IPS-15b (cell line): ENCODE results near the gene SMARCA4.

Source experiments
- H3K27me3 ChIP-seq: one replicate; pipeline ENCODE4 v1.6.1; 2013; ENCODE audit warnings: low read length; ENCODE audit not compliant: control insufficient read depth, insufficient read depth
- H3K36me3 ChIP-seq: one replicate; pipeline ENCODE4 v1.6.1; 2013; ENCODE audit warnings: low read length; ENCODE audit not compliant: control insufficient read depth, insufficient read depth
- H3K4me1 ChIP-seq: one replicate; pipeline ENCODE4 v1.6.1; 2013; ENCODE audit warnings: mild to moderate bottlenecking, low read length; ENCODE audit not compliant: control insufficient read depth, insufficient read depth
- H3K4me3 ChIP-seq: one replicate; pipeline ENCODE4 v1.5.1; 2013; ENCODE audit warnings: low read depth, low read length
- H3K9ac ChIP-seq: one replicate; pipeline ENCODE4 v1.6.1; 2013; ENCODE audit warnings: low read depth, mild to moderate bottlenecking, low read length
- H3K9me3 ChIP-seq: one replicate; pipeline ENCODE4 v1.6.1; 2013; ENCODE audit warnings: mild to moderate bottlenecking, low read length; ENCODE audit not compliant: control insufficient read depth, insufficient read depth

Gene SMARCA4

DNA sequence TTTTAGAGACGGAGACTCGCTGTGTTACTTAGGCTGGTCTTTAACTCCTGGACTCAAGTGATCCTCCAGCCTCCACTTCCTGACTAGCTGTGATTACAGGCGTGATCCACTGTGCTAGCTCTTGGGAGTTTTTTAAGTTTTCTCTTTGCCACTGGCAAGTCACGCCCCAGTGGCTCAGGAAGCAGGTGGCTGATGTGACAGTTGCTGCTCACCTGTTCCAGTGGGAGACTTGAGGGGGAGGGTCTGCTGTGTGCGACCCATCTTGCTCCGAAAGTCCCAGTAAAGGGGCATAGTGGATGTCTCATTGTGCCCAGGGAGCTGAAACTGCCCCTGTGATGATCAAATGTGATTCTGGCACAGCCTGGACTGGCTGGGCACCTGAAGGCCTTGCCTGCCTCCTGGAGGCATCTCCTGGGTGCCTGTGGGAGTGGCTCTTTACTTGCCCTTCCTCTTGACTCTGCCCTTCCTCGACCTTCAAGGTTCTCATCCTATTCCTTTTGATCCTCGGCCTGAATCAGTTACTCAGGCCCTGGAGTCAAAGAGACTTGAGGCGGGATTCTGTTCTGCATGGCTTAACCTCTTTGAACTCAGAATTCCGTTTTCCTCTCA is 7.8 kb downstream of the SMARCA4 start:
- no peaks in the 10 kb centered on the region for H3K27me3 ChIP-seq
- H3K4me1 ChIP-seq = peaks cover 5% of the 10 kb centered on the region
- no peak overlapping the region for H3K4me3 ChIP-seq
- no peak overlapping the region for H3K9ac ChIP-seq
- H3K9me3 ChIP-seq = no peaks in the 10 kb centered on the region
- H3K36me3 ChIP-seq = no peaks in the 10 kb centered on the region

DNA sequence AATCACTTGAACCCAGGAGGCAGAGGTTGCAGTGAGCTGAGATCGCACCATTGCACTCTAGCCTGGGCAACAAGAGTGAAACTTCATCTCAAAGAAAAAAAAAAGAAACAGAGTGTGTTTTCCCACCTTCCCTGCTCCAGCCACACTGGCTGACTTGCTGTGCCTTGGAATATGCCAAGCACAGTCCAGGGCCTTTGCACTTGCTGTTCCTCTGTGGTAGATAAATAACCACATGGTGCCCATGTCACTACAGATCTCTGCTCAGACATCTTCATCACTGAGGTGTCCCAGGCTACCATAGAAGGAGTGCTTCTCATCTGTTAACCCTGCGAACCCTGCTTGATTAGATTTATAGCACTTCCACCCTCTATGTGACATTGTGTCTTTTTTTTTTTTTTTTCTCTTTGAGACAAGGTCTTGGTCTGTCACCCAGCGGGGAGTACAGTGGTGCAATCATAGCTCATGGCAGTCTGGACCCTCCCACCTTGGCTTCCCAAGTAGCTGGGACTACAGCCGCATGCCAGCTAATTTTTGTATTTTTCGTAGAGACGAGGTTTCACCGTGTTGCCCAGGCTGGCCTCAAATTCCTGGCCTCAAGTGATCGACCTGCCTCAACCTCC is 10.4 kb downstream of the SMARCA4 start:
- Histone ChIP-seq H3K9ac (no peak overlapping the region), H3K36me3 (peaks cover 3% of the 10 kb centered on the region)

DNA sequence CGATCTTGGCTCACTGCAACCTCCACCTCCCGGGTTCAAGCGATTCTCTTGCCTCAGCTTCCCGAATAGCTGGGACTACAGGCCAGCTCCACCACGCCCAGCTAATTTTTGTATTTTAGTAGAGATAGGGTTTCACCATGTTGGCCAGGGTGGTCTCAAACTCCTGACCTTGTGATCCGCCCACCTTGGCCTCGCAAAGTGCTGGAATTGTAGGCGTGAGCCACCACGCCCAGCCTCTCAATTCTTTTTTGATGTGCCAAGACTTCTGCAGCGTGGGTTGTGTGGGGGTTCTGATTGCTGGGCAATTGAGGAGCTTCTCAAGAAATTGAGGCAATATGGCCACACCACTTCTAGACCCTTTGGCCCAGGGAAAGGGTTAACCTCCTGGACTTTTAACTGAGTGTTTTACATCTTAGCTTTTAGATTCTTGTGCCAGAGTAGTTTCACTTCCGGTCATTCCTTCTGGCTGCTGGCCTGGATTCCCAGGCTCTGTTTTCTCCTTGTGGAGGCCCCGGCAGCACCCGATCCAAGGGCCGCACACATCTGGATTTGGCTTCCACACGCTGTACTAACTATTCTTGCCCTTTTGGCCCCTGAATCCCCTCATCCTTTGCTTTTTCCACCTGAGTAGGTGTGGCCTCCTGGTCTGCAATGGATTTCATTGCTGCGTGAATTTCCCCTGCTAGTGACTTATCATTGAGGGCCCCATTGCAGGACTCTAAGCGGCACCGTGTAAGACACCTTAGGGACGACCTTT is 14.7 kb downstream of the SMARCA4 start:
- H3K4me3 ChIP-seq = no peak overlapping the region
- no peak overlapping the region for H3K9ac ChIP-seq
- H3K27me3 ChIP-seq = no peaks in the 10 kb centered on the region
- no peaks in the 10 kb centered on the region for H3K9me3 ChIP-seq
- H3K4me1 ChIP-seq = no peaks in the 10 kb centered on the region
- H3K36me3 ChIP-seq = peaks cover 3% of the 10 kb centered on the region

More for the DNA sequence above, 10.4 kb downstream of the SMARCA4 start:
- Histone ChIP-seq H3K4me1 (no peaks in the 10 kb centered on the region), H3K4me3 (no peak overlapping the region), H3K27me3 (no peaks in the 10 kb centered on the region), H3K9me3 (no peaks in the 10 kb centered on the region)

DNA sequence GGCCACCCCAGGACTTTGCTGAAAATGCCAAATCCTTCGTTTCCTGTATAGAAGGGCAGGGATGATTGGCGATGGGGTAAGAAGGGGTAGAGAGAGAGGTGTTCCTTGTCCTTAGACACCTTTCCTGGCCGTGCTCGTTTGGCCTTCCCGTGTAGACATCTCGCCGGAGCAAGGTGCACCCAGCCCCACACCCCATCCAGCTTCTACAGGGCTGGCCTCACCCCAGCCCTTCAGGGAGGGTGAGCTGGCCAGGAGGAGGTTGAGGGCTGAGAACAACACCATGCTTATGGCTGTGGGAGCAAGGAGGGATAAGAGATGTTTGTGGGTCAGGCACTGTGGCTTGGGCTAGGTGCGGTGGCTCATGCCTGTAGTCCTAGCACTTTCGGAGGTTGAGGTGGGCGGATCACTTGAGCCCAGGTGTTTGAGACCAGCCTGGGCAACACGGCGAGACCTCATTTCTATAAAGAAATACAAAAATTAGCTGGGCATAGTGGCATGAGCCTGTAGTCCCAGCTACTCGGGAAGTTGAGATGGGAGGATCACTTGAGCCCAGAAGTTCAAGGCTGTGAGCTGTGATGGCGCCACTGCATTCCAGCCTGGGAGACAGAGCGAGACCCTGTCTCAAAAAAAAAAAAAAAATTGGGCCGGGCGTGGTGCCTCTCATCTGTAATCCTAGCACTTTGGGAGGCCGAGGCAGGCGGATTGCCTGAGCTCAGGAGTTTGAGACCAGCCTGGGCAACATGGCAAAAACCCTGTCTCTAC is 15.5 kb downstream of the SMARCA4 start:
- peaks cover 3% of the 10 kb centered on the region for H3K36me3 ChIP-seq
- H3K4me1 ChIP-seq = no peaks in the 10 kb centered on the region
- no peak overlapping the region for H3K4me3 ChIP-seq
- H3K9ac ChIP-seq = no peak overlapping the region
- H3K9me3 ChIP-seq = no peaks in the 10 kb centered on the region
- H3K27me3 ChIP-seq = no peaks in the 10 kb centered on the region

DNA sequence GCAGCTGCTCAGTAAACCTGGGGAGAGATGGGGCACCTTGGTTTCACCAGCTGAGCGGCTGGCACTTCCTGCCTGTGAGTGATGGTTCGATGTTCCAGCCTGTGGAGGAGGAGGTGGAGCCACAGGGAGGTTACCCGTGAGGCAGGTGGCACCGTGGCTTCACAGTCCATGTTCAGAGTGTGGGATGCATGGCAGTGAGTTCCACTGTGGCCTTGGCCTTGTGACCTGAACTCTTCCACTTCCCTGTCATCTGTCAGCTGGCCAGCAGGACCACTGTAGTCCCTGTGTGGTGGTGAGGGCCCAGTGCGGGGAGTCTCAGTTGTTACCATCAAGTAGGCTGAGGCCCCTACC is 16.9 kb downstream of the SMARCA4 start:
- Histone ChIP-seq H3K9ac (no peak overlapping the region), H3K36me3 (peaks cover 3% of the 10 kb centered on the region), H3K4me1 (no peaks in the 10 kb centered on the region), H3K9me3 (no peaks in the 10 kb centered on the region), H3K27me3 (no peaks in the 10 kb centered on the region), H3K4me3 (no peak overlapping the region)

DNA sequence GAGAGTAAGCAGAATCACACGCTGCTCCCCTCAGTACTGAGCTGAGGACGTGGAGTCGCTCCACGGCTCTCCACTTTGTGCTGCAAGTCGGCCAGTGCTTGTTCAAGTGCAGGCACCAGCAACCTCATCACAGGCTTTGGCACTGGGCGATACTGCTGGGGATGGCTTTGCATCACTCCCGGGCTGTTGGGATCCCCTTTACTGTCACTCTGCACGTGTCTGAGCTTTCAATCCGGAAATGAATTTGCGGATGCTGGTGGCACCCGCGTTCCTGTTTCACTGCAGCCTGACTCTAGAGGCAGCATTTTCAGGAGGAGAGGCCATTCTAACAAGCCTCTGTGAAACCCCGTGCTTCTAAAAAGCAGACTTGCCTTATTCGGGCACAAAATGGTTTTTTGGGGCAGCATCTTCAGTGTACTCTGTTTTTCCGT is 19.1 kb downstream of the SMARCA4 start:
- Histone ChIP-seq H3K4me1 (no peaks in the 10 kb centered on the region), H3K27me3 (no peaks in the 10 kb centered on the region), H3K9me3 (no peaks in the 10 kb centered on the region), H3K9ac (peak overlapping the region; percentile 32), H3K4me3 (no peak overlapping the region), H3K36me3 (peaks cover 15% of the 10 kb centered on the region)

DNA sequence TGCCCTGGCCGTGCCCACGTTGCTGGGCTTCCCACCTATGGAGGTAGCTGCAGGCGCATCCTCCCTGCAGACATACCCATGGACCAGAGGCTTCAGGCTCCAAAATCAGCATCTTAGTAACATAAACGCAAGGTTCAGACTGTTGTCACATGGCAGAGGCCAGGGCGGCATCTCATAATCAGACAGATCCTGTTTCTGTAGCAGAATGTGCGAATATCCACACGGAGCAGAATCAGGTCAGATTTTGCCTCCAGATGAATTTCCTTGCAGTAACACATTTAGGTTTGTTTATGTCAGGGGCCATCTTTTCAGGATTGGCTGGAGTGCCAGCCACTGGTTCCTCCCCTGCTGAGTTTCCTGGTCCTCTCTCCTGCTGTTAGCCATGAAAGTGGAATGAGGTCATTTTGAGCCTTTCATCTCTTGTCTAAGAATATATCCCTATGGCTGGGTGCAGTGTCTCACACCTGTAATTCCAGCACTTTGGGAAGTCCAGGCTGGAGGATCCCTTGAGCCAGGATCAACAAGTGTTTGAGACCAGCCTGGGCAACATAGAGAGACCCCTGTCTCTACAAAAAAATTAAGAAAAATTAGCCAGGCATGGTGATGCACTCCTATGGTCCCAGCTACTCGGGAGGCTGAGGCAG is 20.5 kb downstream of the SMARCA4 start:
- Histone ChIP-seq H3K4me1 (no peaks in the 10 kb centered on the region), H3K9ac (no peak overlapping the region), H3K36me3 (peaks cover 25% of the 10 kb centered on the region), H3K4me3 (no peak overlapping the region), H3K27me3 (no peaks in the 10 kb centered on the region), H3K9me3 (no peaks in the 10 kb centered on the region)

DNA sequence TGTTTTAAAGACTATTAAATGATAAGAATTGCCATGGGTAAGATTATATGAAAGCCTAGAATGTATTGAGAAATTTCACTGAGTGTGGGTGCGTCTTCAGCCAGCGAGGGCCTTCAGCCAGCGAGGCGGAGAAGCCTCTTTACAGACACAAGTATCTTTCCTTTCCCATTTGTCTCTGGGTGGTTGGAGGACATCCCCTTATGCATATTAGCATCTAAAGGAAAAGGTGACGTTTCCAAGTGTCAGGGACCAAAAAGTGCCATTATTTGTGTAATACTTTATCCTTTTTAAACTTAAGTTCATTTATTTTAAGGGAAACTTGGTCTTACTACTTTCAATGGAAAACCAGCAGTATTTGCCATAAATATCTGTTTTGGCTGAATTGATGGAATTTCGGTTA is 22.2 kb downstream of the SMARCA4 start:
- Histone ChIP-seq H3K9me3 (no peaks in the 10 kb centered on the region), H3K4me1 (no peaks in the 10 kb centered on the region), H3K36me3 (peaks cover 39% of the 10 kb centered on the region), H3K9ac (no peak overlapping the region), H3K4me3 (no peak overlapping the region), H3K27me3 (no peaks in the 10 kb centered on the region)

DNA sequence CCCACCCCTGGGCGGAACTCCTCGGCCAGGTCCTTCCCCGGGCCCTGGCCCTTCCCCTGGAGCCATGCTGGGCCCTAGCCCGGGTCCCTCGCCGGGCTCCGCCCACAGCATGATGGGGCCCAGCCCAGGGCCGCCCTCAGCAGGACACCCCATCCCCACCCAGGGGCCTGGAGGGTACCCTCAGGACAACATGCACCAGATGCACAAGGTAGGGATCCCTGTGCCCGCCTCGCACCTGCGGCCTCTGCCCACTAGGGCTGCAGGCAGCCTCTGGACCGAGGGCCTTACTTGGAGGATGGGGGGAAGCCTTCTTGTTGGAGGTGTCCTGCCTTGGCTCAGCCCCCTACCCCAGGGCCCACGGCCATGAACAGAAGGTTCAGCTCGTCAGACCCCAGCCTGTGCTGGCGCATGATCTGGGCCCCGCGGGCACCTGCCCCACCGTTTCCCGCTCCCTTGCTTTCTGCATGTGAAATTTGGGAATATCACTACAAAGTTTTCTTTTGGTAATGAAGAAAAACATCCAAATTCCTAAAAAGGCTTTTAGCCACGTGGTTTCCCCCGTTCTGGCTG is 23.4 kb downstream of the SMARCA4 start:
- Histone ChIP-seq H3K36me3 (peaks cover 45% of the 10 kb centered on the region), H3K9me3 (no peaks in the 10 kb centered on the region), H3K4me3 (no peak overlapping the region), H3K27me3 (no peaks in the 10 kb centered on the region), H3K4me1 (no peaks in the 10 kb centered on the region), H3K9ac (no peak overlapping the region)

DNA sequence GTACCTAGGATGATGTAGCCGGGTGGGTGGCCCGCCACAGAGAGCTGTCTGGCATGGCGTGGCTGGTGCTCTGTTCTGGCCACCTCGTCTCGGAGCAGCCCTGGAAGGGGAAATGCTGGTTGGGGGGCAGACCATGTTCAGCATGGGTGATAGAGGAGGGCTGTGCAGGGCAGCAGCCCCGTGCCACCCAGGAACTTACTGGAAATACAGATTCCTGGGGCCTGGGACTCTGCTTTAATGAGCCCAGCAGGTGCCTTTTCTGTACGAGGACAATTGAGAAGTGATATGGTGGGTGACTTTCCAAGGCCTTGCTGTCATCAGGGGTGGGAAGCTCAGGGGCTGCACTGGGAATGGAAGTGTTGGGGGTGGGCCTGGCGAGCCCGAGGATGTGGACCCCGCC is 24.7 kb downstream of the SMARCA4 start:
- Histone ChIP-seq H3K4me3 (no peak overlapping the region), H3K27me3 (no peaks in the 10 kb centered on the region), H3K9ac (no peak overlapping the region), H3K9me3 (no peaks in the 10 kb centered on the region), H3K36me3 (peaks cover 52% of the 10 kb centered on the region), H3K4me1 (no peaks in the 10 kb centered on the region)
